Common myeloid progenitor, CD34-positive (primary cell): ENCODE measurements around the gene BRINP3.

ENCODE experiments used
- CTCF ChIA-PET: fragments of 350-600 bp; sonication (Branson Sonifier 250); formaldehyde crosslinking; loops from one replicate; lab custom pipeline; 2021; ENCODE audit warnings: antibody characterized with exemption; lab: Charles Lee
- POLR2A ChIA-PET: fragments of 350-600 bp; sonication (Branson Sonifier 250); formaldehyde crosslinking; loops from one replicate; lab custom pipeline; 2021; ENCODE audit warnings: antibody characterized with exemption; lab: Charles Lee
- DNase-seq, 3 donors: peaks; one replicate each; pipeline versions ENCODE4 v3.0.0 to v3.0.0-alpha.2; 2013
- H3K27ac ChIP-seq, 2 experiments: 1 replicate in 1 of 2; 2 replicates in 1 of 2; pipeline ENCODE4 v1.7.0; 2013; ENCODE audit warnings: inconsistent platforms in 2 of 2, low read length in 2 of 2, mild to moderate bottlenecking in 2 of 2, low read depth in 1 of 2, moderate library complexity in 1 of 2; ENCODE audit not compliant: severe bottlenecking in 2 of 2, insufficient read depth in 1 of 2, poor library complexity in 1 of 2
- H3K27me3 ChIP-seq, 5 experiments: replicated peaks in 2 of 5; 1 replicate in 3 of 5; 2 replicates in 2 of 5; pipeline versions ENCODE4 v1.6.1 to v1.7.0; 2013; ENCODE audit warnings: low read length in 4 of 5, mild to moderate bottlenecking in 2 of 5, moderate library complexity in 2 of 5, inconsistent platforms in 1 of 5; ENCODE audit not compliant: insufficient read depth in 5 of 5, control insufficient read depth in 4 of 5
- H3K36me3 ChIP-seq, 4 experiments: 1 replicate in 2 of 4; 2 replicates in 2 of 4; pipeline versions ENCODE4 v1.6.1 to v1.7.0; 2013; ENCODE audit warnings: low read length in 3 of 4, control low read depth in 1 of 4, mild to moderate bottlenecking in 1 of 4; ENCODE audit not compliant: control insufficient read depth in 4 of 4, insufficient read depth in 4 of 4
- H3K4me1 ChIP-seq, 4 experiments: 1 replicate in 3 of 4; 2 replicates in 1 of 4; pipeline versions ENCODE4 v1.6.1 to v1.7.1; 2013; ENCODE audit warnings: low read length in 3 of 4, mild to moderate bottlenecking in 3 of 4, control low read depth in 1 of 4, inconsistent platforms in 1 of 4, moderate library complexity in 1 of 4; ENCODE audit not compliant: control insufficient read depth in 4 of 4, insufficient read depth in 4 of 4; ENCODE audit errors: control extremely low read depth in 1 of 4
- H3K4me3 ChIP-seq, 7 experiments: 1 replicate in 4 of 7; 2 replicates in 3 of 7; pipeline versions ENCODE4 v1.5.1 to v1.7.0; 2013; ENCODE audit warnings: mild to moderate bottlenecking in 7 of 7, low read length in 6 of 7, moderate library complexity in 6 of 7, inconsistent platforms in 2 of 7, low read depth in 2 of 7, control low read depth in 1 of 7; ENCODE audit not compliant: insufficient read depth in 4 of 7, control insufficient read depth in 1 of 7; ENCODE audit errors: extremely low read depth in 1 of 7
- H3K9me3 ChIP-seq, 5 experiments: 1 replicate in 4 of 5; 2 replicates in 1 of 5; pipeline versions ENCODE4 v1.6.1 to v1.7.1; 2013; ENCODE audit warnings: low read length in 4 of 5, mild to moderate bottlenecking in 2 of 5, inconsistent platforms in 1 of 5, low read depth in 1 of 5, moderate library complexity in 1 of 5; ENCODE audit not compliant: control insufficient read depth in 4 of 5, insufficient read depth in 2 of 5; ENCODE audit errors: control extremely low read depth in 1 of 5
- WGBS: methylation state at CpG from one replicate; pipeline ENCODE4 v1.1.5; 2013; ENCODE audit not compliant: insufficient coverage; 5-methylcytosine and 5-hydroxymethylcytosine counted together

Gene BRINP3

DNA sequence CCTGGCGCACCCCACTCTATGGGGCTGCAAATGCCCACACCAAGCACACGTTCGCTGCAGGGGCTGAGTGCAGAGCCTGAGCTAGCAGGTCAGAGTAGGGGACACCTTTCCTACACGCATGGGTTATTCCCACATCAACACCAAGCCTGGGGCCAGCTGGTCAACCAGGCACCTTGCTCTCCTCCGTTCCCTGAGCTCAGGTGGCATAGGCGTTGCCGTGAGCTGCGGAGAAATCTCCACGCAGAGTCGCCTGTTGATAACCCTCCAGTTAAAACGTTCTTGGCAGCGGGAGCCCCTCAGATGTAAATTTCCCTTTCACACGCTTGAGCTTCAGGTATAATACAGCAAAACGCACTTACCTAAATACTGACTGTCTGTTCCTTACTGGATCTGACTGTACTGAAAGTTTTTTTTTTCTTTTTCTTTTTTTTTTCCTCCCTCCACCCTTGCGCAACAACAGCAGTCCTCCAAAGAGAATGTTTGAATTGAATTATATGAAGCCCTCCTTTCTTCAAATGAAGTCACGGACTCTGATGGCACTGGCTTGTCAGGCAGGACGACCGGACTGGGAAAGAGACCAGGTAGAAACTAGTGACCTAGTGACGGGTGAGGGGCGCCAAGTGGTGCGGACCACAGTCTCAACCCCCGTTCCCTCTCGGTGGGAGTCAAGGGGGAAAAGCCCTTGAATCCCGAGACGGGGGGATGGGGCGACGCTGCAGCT lies 2.1 kb downstream of the BRINP3 start:
- H3K4me3 ChIP-seq, result peak overlapping the region in 3 of 7 experiments; percentile 39 to 60 (median 40)
- H3K27me3 ChIP-seq, result peaks cover 13 to 68% (median 51%) of the 10 kb centered on the region in 5 experiments
- no peak overlapping the region for H3K27ac ChIP-seq
- 3% methylated on average over 16 of the region's 27 CpGs for WGBS
- peak in 2 of 3 donors; percentile 23 to 32 for DNase-seq
- peaks cover 0 to 30% (median 18%) of the 10 kb centered on the region in 4 experiments for H3K4me1 ChIP-seq
- no peaks in the 10 kb centered on the region for H3K36me3 ChIP-seq
- ChIA-PET CTCF (no interaction called here), POLR2A (interaction anchor here (0.6 kb wide), 1 partner anchor 523 kb away, joined by 4 read pairs; no protein-coding TSS in a partner anchor)
- H3K9me3 ChIP-seq, result no peaks in the 10 kb centered on the region

- Histone ChIP-seq H3K4me1 (peaks cover 0 to 30% (median 18%) of the 10 kb centered on the region in 4 experiments), H3K27me3 (peaks cover 13 to 62% (median 48%) of the 10 kb centered on the region in 5 experiments), H3K27ac (no peak overlapping the region), H3K9me3 (no peaks in the 10 kb centered on the region), H3K36me3 (no peaks in the 10 kb centered on the region), H3K4me3 (peak overlapping the region in 2 of 7 experiments; percentile 1 to 40)
- peak in 1 of 3 donors; percentile 0 for DNase-seq
- ChIA-PET CTCF (no interaction called here), POLR2A (no interaction called here)
- 26% methylated on average over 6 of the region's 13 CpGs for WGBS
Measured at GRCh38 chr1:190474650-190475211, 2.9 kb downstream of the BRINP3 start.

DNA sequence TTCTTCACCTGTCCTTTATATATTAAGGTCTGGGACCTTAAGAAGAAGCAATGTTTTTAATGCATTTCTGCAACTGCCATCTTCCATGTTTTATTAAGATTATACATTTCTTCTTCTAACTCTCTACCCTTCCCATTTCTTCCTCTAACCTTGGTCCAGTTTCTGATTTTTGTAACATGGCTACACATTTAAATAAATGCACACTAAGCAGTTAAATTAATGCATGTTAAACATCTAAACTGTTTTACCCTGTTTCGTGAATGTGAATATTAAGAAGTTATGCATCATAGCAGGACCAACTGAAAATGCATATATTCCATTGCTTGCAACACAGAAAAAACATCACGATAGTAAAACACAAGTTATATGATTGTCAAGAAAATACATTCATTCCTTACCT lies 3.7 kb downstream of the BRINP3 start:
- CTCF ChIA-PET, result no interaction called here
- no peak overlapping the region for H3K27ac ChIP-seq
- POLR2A ChIA-PET, result no interaction called here
- no peaks in the 10 kb centered on the region for H3K9me3 ChIP-seq
- peaks cover 13 to 55% (median 43%) of the 10 kb centered on the region in 5 experiments for H3K27me3 ChIP-seq
- no peak for DNase-seq
- H3K4me1 ChIP-seq, result peaks cover 0 to 28% (median 18%) of the 10 kb centered on the region in 4 experiments
- 100% methylated on average over 1 of the region's 2 CpGs for WGBS
- H3K4me3 ChIP-seq, result no peak overlapping the region
- H3K36me3 ChIP-seq, result no peaks in the 10 kb centered on the region

DNA sequence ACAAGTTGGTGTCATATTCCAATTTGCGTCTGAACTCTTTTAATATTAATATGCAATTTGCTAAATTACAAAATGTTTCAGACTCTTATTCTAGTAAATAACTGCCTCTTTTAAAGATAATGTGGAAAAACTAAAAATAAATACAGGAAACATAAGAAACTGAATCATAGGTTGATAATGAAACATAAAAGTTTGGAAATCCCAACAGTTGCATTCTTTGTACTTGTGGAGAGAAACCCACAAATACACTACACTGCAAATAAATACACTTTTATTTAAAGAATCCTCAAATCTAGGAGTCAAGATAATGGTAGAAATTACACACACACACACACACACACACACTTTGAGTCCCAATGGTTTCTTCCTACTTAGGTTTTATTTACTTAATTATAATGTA lies 5.2 kb downstream of the BRINP3 start:
- Histone ChIP-seq H3K36me3 (no peaks in the 10 kb centered on the region), H3K27me3 (peaks cover 10 to 40% (median 32%) of the 10 kb centered on the region in 5 experiments), H3K4me1 (peaks cover 0 to 14% (median 8%) of the 10 kb centered on the region in 4 experiments), H3K9me3 (no peaks in the 10 kb centered on the region), H3K27ac (no peak overlapping the region), H3K4me3 (no peak overlapping the region)
- ChIA-PET CTCF (no interaction called here), POLR2A (no interaction called here)
- DNase-seq, result no peak
- WGBS, result no CpG with 5 or more reads among the region's 1 CpG

- ChIA-PET CTCF (no interaction called here), POLR2A (no interaction called here)
- Histone ChIP-seq H3K9me3 (no peaks in the 10 kb centered on the region), H3K27me3 (peaks cover 10 to 35% (median 28%) of the 10 kb centered on the region in 5 experiments), H3K4me1 (peaks cover 0 to 13% (median 8%) of the 10 kb centered on the region in 4 experiments), H3K27ac (no peak overlapping the region), H3K4me3 (no peak overlapping the region), H3K36me3 (no peaks in the 10 kb centered on the region)
- DNase-seq, result no peak
- WGBS, result 100% methylated on average over 1 of the region's 2 CpGs
Measured at GRCh38 chr1:190472042-190472441, 5.6 kb downstream of the BRINP3 start.

DNA sequence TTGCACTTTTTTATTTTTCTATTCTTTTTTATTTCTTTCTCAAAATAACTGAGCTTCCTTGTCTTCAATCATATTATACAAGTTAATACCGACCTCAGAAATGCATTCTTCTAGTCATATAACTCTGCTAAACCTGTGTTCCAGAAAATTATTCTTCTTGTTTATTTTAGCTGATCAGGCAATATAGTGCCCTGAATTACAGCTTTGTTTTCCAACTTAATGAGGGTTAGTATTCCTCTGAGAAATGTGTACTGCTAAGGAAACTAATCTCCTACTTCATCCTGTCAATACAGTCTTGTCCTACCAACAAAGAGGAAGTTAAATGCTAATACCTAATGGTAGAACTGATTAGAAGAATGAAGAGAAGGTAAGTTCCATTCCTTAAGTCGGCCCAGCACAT lies 13.0 kb downstream of the BRINP3 start:
- CTCF ChIA-PET, result no interaction called here
- WGBS, result no CpG with 5 or more reads among the region's 2 CpGs
- Histone ChIP-seq H3K36me3 (no peaks in the 10 kb centered on the region), H3K27me3 (peaks cover 0 to 2% (median 0%) of the 10 kb centered on the region in 5 experiments), H3K9me3 (no peaks in the 10 kb centered on the region), H3K4me3 (no peak overlapping the region), H3K4me1 (no peaks in the 10 kb centered on the region), H3K27ac (no peak overlapping the region)
- no peak for DNase-seq
- POLR2A ChIA-PET, result no interaction called here

GRCh38 chr1:190456129-190456528 lies 21.5 kb downstream of the BRINP3 start:
- no peak overlapping the region for H3K4me3 ChIP-seq
- no peaks in the 10 kb centered on the region for H3K27me3 ChIP-seq
- no peaks in the 10 kb centered on the region for H3K36me3 ChIP-seq
- H3K27ac ChIP-seq, result no peak overlapping the region
- no CpG with 5 or more reads among the region's 3 CpGs for WGBS
- DNase-seq, result no peak
- no peaks in the 10 kb centered on the region for H3K4me1 ChIP-seq
- CTCF ChIA-PET, result no interaction called here
- POLR2A ChIA-PET, result no interaction called here
- H3K9me3 ChIP-seq, result no peaks in the 10 kb centered on the region
